Measurements from ENCODE around the gene USP49. TPM values are rescaled to one million over a fixed set of nuclear protein-coding genes. Genes with fewer than 3 reads are reported as not detected.

Gene USP49
- total and polyA plus RNA-seq, 2 of the 13 experiments (the other 11 are each of a cell fraction or from before 2014, with no cell fraction given), result 2.9 to 4.3 TPM

DNA sequence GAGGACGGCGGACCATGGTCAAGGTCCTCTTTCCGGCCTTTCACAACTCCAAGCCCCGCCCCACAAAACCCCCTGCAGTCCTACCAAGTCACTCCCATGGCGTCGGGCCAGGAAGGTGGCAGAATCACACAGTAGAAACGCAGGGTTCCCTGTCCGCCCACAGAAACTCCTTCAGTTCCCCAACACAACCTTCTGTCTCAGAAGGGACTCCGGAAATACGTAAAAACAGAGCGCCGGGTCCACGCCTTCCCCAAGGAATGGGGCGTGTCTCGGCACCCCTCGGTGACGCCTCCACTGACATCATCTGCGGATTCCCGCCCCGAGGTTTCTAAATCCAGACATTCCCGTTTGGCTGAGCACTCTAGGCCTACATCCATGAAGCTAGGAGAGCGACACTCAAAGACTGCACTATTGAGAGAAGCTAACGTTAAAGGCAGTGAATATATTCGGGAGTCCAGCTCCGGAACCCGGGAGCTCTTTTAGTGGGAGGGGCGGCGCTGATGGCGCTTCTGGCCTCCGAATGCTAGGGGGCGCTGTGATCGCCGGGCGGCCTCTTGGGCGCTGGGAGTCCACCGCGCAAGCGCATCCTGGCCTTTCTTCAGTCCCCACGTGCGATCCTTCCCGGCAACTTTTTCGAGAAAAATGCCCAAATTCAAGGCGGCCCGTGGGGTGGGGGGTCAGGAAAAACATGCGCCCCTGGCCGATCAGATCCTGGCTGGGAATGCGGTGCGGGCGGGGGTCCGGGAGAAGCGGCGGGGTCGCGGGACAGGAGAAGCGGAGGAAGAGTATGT is 25.9 kb upstream of the USP49 start, which contains the start of the genes BYSL and MED20 (continued):
- TF ChIP-seq, protein P1, sequence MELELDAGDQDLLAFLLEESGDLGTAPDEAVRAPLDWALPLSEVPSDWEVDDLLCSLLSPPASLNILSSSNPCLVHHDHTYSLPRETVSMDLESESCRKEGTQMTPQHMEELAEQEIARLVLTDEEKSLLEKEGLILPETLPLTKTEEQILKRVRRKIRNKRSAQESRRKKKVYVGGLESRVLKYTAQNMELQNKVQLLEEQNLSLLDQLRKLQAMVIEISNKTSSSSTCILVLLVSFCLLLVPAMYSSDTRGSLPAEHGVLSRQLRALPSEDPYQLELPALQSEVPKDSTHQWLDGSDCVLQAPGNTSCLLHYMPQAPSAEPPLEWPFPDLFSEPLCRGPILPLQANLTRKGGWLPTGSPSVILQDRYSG (CRISPR knock-in tag; IDR thresholded peaks at IDR 0.05), result peak; percentile 91; the same call in 1 of the 2 replicates
- TF ChIP-seq ESRRA (CRISPR knock-in tag; IDR thresholded peaks at IDR 0.05; ENCODE audit: low read depth) (peak; percentile 57; the same call in 1 of the 2 replicates), TOPORS (CRISPR knock-in tag; IDR thresholded peaks at IDR 0.05) (peak; percentile 93), SKI (IDR thresholded peaks at IDR 0.05; ENCODE audit: partially characterized antibody) (no peak), WIZ (CRISPR knock-in tag; IDR thresholded peaks at IDR 0.05) (peak; percentile 71; the same call in 1 of the 2 replicates), ZNF205 (CRISPR knock-in tag; IDR thresholded peaks at IDR 0.05) (no peak), ADNP (CRISPR knock-in tag; IDR thresholded peaks at IDR 0.05) (no peak), SMAD3 (CRISPR knock-in tag; IDR thresholded peaks at IDR 0.05) (peak; percentile 44; the same call in 1 of the 2 replicates), ELF1 (CRISPR knock-in tag; IDR thresholded peaks at IDR 0.05) (peak; percentile 66), NBN (conservative IDR thresholded peaks at IDR 0.05) (no peak), ZNF598 (CRISPR knock-in tag; IDR thresholded peaks at IDR 0.05; ENCODE audit: borderline replicate concordance) (0 out of 2 replicates have a peak, but pooled peaks have one; percentile 85), ZFAT (CRISPR knock-in tag; conservative IDR thresholded peaks at IDR 0.05) (no peak), ZNF383 (CRISPR knock-in tag; IDR thresholded peaks at IDR 0.05; ENCODE audit: borderline replicate concordance) (0 out of 2 replicates have a peak, but pooled peaks have one; percentile 54), JUNB (CRISPR knock-in tag; IDR thresholded peaks at IDR 0.05; ENCODE audit: borderline replicate concordance) (no peak)
- TF ChIP-seq, protein P2, sequence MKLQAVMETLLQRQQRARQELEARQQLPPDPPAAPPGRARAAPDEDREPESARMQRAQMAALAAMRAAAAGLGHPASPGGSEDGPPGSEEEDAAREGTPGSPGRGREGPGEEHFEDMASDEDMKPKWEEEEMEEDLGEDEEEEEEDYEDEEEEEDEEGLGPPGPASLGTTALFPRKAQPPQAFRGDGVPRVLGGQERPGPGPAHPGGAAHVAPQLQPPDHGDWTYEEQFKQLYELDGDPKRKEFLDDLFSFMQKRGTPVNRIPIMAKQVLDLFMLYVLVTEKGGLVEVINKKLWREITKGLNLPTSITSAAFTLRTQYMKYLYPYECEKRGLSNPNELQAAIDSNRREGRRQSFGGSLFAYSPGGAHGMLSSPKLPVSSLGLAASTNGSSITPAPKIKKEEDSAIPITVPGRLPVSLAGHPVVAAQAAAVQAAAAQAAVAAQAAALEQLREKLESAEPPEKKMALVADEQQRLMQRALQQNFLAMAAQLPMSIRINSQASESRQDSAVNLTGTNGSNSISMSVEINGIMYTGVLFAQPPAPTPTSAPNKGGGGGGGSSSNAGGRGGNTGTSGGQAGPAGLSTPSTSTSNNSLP (IDR thresholded peaks at IDR 0.05; ENCODE audit: low read depth, low read length), result no peak
- TF ChIP-seq, protein P3, sequence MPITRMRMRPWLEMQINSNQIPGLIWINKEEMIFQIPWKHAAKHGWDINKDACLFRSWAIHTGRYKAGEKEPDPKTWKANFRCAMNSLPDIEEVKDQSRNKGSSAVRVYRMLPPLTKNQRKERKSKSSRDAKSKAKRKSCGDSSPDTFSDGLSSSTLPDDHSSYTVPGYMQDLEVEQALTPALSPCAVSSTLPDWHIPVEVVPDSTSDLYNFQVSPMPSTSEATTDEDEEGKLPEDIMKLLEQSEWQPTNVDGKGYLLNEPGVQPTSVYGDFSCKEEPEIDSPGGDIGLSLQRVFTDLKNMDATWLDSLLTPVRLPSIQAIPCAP (CRISPR knock-in tag; IDR thresholded peaks at IDR 0.05; ENCODE audit: low read depth), result no peak; the same call in 1 of the 2 replicates
- TF ChIP-seq, protein P4, sequence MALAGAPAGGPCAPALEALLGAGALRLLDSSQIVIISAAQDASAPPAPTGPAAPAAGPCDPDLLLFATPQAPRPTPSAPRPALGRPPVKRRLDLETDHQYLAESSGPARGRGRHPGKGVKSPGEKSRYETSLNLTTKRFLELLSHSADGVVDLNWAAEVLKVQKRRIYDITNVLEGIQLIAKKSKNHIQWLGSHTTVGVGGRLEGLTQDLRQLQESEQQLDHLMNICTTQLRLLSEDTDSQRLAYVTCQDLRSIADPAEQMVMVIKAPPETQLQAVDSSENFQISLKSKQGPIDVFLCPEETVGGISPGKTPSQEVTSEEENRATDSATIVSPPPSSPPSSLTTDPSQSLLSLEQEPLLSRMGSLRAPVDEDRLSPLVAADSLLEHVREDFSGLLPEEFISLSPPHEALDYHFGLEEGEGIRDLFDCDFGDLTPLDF (CRISPR knock-in tag; IDR thresholded peaks at IDR 0.05), result peak; percentile 77
- TF ChIP-seq, protein P5, sequence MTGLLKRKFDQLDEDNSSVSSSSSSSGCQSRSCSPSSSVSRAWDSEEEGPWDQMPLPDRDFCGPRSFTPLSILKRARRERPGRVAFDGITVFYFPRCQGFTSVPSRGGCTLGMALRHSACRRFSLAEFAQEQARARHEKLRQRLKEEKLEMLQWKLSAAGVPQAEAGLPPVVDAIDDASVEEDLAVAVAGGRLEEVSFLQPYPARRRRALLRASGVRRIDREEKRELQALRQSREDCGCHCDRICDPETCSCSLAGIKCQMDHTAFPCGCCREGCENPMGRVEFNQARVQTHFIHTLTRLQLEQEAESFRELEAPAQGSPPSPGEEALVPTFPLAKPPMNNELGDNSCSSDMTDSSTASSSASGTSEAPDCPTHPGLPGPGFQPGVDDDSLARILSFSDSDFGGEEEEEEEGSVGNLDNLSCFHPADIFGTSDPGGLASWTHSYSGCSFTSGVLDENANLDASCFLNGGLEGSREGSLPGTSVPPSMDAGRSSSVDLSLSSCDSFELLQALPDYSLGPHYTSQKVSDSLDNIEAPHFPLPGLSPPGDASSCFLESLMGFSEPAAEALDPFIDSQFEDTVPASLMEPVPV (CRISPR knock-in tag; IDR thresholded peaks at IDR 0.05), result peak; percentile 97; the same call in 1 of the 2 replicates
- TF ChIP-seq, protein P6, sequence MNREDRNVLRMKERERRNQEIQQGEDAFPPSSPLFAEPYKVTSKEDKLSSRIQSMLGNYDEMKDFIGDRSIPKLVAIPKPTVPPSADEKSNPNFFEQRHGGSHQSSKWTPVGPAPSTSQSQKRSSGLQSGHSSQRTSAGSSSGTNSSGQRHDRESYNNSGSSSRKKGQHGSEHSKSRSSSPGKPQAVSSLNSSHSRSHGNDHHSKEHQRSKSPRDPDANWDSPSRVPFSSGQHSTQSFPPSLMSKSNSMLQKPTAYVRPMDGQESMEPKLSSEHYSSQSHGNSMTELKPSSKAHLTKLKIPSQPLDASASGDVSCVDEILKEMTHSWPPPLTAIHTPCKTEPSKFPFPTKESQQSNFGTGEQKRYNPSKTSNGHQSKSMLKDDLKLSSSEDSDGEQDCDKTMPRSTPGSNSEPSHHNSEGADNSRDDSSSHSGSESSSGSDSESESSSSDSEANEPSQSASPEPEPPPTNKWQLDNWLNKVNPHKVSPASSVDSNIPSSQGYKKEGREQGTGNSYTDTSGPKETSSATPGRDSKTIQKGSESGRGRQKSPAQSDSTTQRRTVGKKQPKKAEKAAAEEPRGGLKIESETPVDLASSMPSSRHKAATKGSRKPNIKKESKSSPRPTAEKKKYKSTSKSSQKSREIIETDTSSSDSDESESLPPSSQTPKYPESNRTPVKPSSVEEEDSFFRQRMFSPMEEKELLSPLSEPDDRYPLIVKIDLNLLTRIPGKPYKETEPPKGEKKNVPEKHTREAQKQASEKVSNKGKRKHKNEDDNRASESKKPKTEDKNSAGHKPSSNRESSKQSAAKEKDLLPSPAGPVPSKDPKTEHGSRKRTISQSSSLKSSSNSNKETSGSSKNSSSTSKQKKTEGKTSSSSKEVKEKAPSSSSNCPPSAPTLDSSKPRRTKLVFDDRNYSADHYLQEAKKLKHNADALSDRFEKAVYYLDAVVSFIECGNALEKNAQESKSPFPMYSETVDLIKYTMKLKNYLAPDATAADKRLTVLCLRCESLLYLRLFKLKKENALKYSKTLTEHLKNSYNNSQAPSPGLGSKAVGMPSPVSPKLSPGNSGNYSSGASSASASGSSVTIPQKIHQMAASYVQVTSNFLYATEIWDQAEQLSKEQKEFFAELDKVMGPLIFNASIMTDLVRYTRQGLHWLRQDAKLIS (CRISPR knock-in tag; IDR thresholded peaks at IDR 0.05), result no peak
